ENCODE measurements around the gene TPP1. TPM values are rescaled to one million over a fixed set of nuclear protein-coding genes. Genes with fewer than 3 reads are reported as not detected.

The TPP1 gene
- 65.5 TPM for polyA plus RNA-seq (2013, experiment 1 of 4)
- 73.3 TPM for polyA plus RNA-seq (2013, experiment 2 of 4)
- polyA plus RNA-seq (2013, experiment 3 of 4): 54.6 TPM
- polyA plus RNA-seq (2013, experiment 4 of 4): 63.3 TPM

GRCh38 chr11:6619004-6619745 lies at the start of gene TPP1:
Gene TPP1 (minus strand): TSS chr11:6619422. CDS start chr11:6619400, 22 bp downstream.
- Histone ChIP-seq H3K4me1 (ENCODE audit: control insufficient read depth, insufficient read depth, low read length) (peaks cover 15% of the 10 kb centered on the region), H3K36me3 (ENCODE audit: control insufficient read depth, insufficient read depth, low read length) (no peaks in the 10 kb centered on the region), H3K27ac (ENCODE audit: insufficient read depth, low read depth, low read length, poor library complexity, severe bottlenecking) (no peak within 1 kb of the TSS), H3K4me3 (ENCODE audit: insufficient read depth, low read depth, low read length) (peak within 1 kb of the TSS; percentile 82), H3K9me3 (ENCODE audit: control insufficient read depth, low read length) (no peaks in the 10 kb centered on the region), H3K27me3 (ENCODE audit: control insufficient read depth, insufficient read depth, low read length, poor library complexity, severe bottlenecking) (no peaks in the 10 kb centered on the region)
- WGBS, 2 experiments: 1% methylated on average over 16 of the region's 16 CpGs

GRCh38 chr11:6667733-6668374 lies 48.6 kb upstream of the TPP1 start:
- Histone ChIP-seq H3K36me3 (ENCODE audit: control insufficient read depth, insufficient read depth, low read length) (no peaks in the 10 kb centered on the region), H3K9me3 (ENCODE audit: control insufficient read depth, low read length) (no peaks in the 10 kb centered on the region), H3K4me1 (ENCODE audit: control insufficient read depth, insufficient read depth, low read length) (no peaks in the 10 kb centered on the region), H3K4me3 (ENCODE audit: insufficient read depth, low read depth, low read length) (no peak overlapping the region), H3K27me3 (ENCODE audit: control insufficient read depth, insufficient read depth, low read length, poor library complexity, severe bottlenecking) (no peaks in the 10 kb centered on the region), H3K27ac (ENCODE audit: insufficient read depth, low read depth, low read length, poor library complexity, severe bottlenecking) (no peak overlapping the region)
- WGBS, 2 experiments: 66 to 85% methylated on average over 3 of the region's 3 CpGs

- 92% methylated on average over 4 of the region's 4 CpGs for WGBS, 2 experiments
- Histone ChIP-seq H3K4me1 (ENCODE audit: control insufficient read depth, insufficient read depth, low read length) (no peaks in the 10 kb centered on the region), H3K4me3 (ENCODE audit: insufficient read depth, low read depth, low read length) (no peak overlapping the region), H3K27me3 (ENCODE audit: control insufficient read depth, insufficient read depth, low read length, poor library complexity, severe bottlenecking) (no peaks in the 10 kb centered on the region), H3K9me3 (ENCODE audit: control insufficient read depth, low read length) (no peaks in the 10 kb centered on the region), H3K27ac (ENCODE audit: insufficient read depth, low read depth, low read length, poor library complexity, severe bottlenecking) (no peak overlapping the region), H3K36me3 (ENCODE audit: control insufficient read depth, insufficient read depth, low read length) (no peaks in the 10 kb centered on the region)
These were observed 47.3 kb upstream of the TPP1 start for GRCh38 chr11:6666302-6667183.

GRCh38 chr11:6664551-6664950 lies 45.3 kb upstream of the TPP1 start:
- Histone ChIP-seq H3K9me3 (ENCODE audit: control insufficient read depth, low read length) (no peaks in the 10 kb centered on the region), H3K4me1 (ENCODE audit: control insufficient read depth, insufficient read depth, low read length) (no peaks in the 10 kb centered on the region), H3K27me3 (ENCODE audit: control insufficient read depth, insufficient read depth, low read length, poor library complexity, severe bottlenecking) (no peaks in the 10 kb centered on the region), H3K36me3 (ENCODE audit: control insufficient read depth, insufficient read depth, low read length) (no peaks in the 10 kb centered on the region), H3K27ac (ENCODE audit: insufficient read depth, low read depth, low read length, poor library complexity, severe bottlenecking) (no peak overlapping the region), H3K4me3 (ENCODE audit: insufficient read depth, low read depth, low read length) (no peak overlapping the region)
- WGBS, 2 experiments: no CpG with 5 or more reads among the region's 1 CpG

GRCh38 chr11:6663794-6664469 lies 44.7 kb upstream of the TPP1 start:
- Histone ChIP-seq H3K36me3 (ENCODE audit: control insufficient read depth, insufficient read depth, low read length) (no peaks in the 10 kb centered on the region), H3K27ac (ENCODE audit: insufficient read depth, low read depth, low read length, poor library complexity, severe bottlenecking) (no peak overlapping the region), H3K27me3 (ENCODE audit: control insufficient read depth, insufficient read depth, low read length, poor library complexity, severe bottlenecking) (no peaks in the 10 kb centered on the region), H3K4me1 (ENCODE audit: control insufficient read depth, insufficient read depth, low read length) (no peaks in the 10 kb centered on the region), H3K9me3 (ENCODE audit: control insufficient read depth, low read length) (no peaks in the 10 kb centered on the region), H3K4me3 (ENCODE audit: insufficient read depth, low read depth, low read length) (no peak overlapping the region)
- WGBS, 2 experiments: 86 to 89% methylated on average over 2 of the region's 3 CpGs

GRCh38 chr11:6660712-6661111 lies 41.5 kb upstream of the TPP1 start:
- Histone ChIP-seq H3K4me3 (ENCODE audit: insufficient read depth, low read depth, low read length) (no peak overlapping the region), H3K4me1 (ENCODE audit: control insufficient read depth, insufficient read depth, low read length) (peaks cover 13% of the 10 kb centered on the region), H3K9me3 (ENCODE audit: control insufficient read depth, low read length) (no peaks in the 10 kb centered on the region), H3K27me3 (ENCODE audit: control insufficient read depth, insufficient read depth, low read length, poor library complexity, severe bottlenecking) (peaks cover 19% of the 10 kb centered on the region), H3K36me3 (ENCODE audit: control insufficient read depth, insufficient read depth, low read length) (no peaks in the 10 kb centered on the region), H3K27ac (ENCODE audit: insufficient read depth, low read depth, low read length, poor library complexity, severe bottlenecking) (no peak overlapping the region)
- WGBS, 2 experiments: 90 to 96% methylated on average over 2 of the region's 3 CpGs

GRCh38 chr11:6658647-6659046 lies 39.4 kb upstream of the TPP1 start:
- Histone ChIP-seq H3K36me3 (ENCODE audit: control insufficient read depth, insufficient read depth, low read length) (no peaks in the 10 kb centered on the region), H3K27me3 (ENCODE audit: control insufficient read depth, insufficient read depth, low read length, poor library complexity, severe bottlenecking) (peaks cover 34% of the 10 kb centered on the region), H3K4me1 (ENCODE audit: control insufficient read depth, insufficient read depth, low read length) (peaks cover 13% of the 10 kb centered on the region), H3K27ac (ENCODE audit: insufficient read depth, low read depth, low read length, poor library complexity, severe bottlenecking) (no peak overlapping the region), H3K4me3 (ENCODE audit: insufficient read depth, low read depth, low read length) (no peak overlapping the region), H3K9me3 (ENCODE audit: control insufficient read depth, low read length) (no peaks in the 10 kb centered on the region)

GRCh38 chr11:6657346-6657745 lies 38.1 kb upstream of the TPP1 start:
- Histone ChIP-seq H3K27me3 (ENCODE audit: control insufficient read depth, insufficient read depth, low read length, poor library complexity, severe bottlenecking) (peaks cover 37% of the 10 kb centered on the region), H3K36me3 (ENCODE audit: control insufficient read depth, insufficient read depth, low read length) (no peaks in the 10 kb centered on the region), H3K4me1 (ENCODE audit: control insufficient read depth, insufficient read depth, low read length) (peaks cover 13% of the 10 kb centered on the region), H3K9me3 (ENCODE audit: control insufficient read depth, low read length) (no peaks in the 10 kb centered on the region), H3K4me3 (ENCODE audit: insufficient read depth, low read depth, low read length) (no peak overlapping the region), H3K27ac (ENCODE audit: insufficient read depth, low read depth, low read length, poor library complexity, severe bottlenecking) (no peak overlapping the region)
- 71 to 100% methylated on average over 1 of the region's 1 CpG for WGBS, 2 experiments

GRCh38 chr11:6656936-6657335 lies 37.7 kb upstream of the TPP1 start:
- H3K36me3 ChIP-seq (ENCODE audit: control insufficient read depth, insufficient read depth, low read length): no peaks in the 10 kb centered on the region
- no peaks in the 10 kb centered on the region for H3K9me3 ChIP-seq (ENCODE audit: control insufficient read depth, low read length)
- no peak overlapping the region for H3K27ac ChIP-seq (ENCODE audit: insufficient read depth, low read depth, low read length, poor library complexity, severe bottlenecking)
- H3K27me3 ChIP-seq (ENCODE audit: control insufficient read depth, insufficient read depth, low read length, poor library complexity, severe bottlenecking): peaks cover 37% of the 10 kb centered on the region
- 49 to 51% methylated on average over 5 of the region's 5 CpGs for WGBS, 2 experiments
- peaks cover 13% of the 10 kb centered on the region for H3K4me1 ChIP-seq (ENCODE audit: control insufficient read depth, insufficient read depth, low read length)
- peak overlapping the region; percentile 51 for H3K4me3 ChIP-seq (ENCODE audit: insufficient read depth, low read depth, low read length)

Measured in ectodermal cell (in vitro differentiated cells).